ENCODE measurements around the gene LOC128125822.
A peak's percentile ranks its signal among the peaks of the same experiment; 100 is the strongest.
"Not testable (repeated sequence)": the region's sequence is repeated elsewhere in the genome, so short reads cannot be mapped to it uniquely, and the experiment has no call there.

Gene LOC128125822

GRCh38 chr6:63572044-63572746, at the start of gene LOC128125822, which contains the start of gene PTP4A1:
LOC128125822 (plus strand) TSS chr6:63572480.
PTP4A1 (plus strand) TSS chr6:63572480; CDS start chr6:63576881, 4,401 bp downstream.
- H3K4me3 ChIP-seq (ENCODE audit: low read depth, low read length), result peak within 1 kb of the TSS; percentile 96
- DNase-seq (ENCODE audit: extremely low spot score), result peak; percentile 90
- peak within 1 kb of the TSS; percentile 99 for H3K27ac ChIP-seq (ENCODE audit: low read depth)
- under 1% methylated on average over 73 of the region's 73 CpGs for WGBS
- H3K36me3 ChIP-seq (ENCODE audit: insufficient read depth), result no peaks in the 10 kb centered on the region
- H3K4me1 ChIP-seq (ENCODE audit: insufficient read depth), result peaks cover 1% of the 10 kb centered on the region

DNA sequence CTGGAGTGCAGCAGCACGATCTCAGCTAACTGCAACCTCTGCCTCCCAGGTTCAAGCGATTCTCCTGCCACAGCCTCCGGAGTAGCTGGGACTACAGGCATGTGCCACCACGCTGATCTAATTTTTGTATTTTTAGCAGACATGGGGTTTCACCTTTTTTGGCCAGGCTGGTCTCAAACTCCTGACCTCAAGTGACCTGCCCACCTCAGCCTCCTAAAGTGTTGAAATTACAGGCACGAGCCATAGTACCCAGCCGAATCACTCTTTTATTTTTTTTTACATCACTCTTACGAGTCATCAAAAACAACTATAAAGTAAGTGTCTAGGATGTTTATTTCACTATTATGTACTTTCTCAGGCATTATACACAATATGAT, 49.4 kb upstream of the LOC128125822 start:
- 85% methylated on average over 7 of the region's 7 CpGs for WGBS
- H3K4me1 ChIP-seq (ENCODE audit: insufficient read depth); H3K4me3 ChIP-seq (ENCODE audit: low read depth, low read length); H3K36me3 ChIP-seq (ENCODE audit: insufficient read depth); DNase-seq (ENCODE audit: extremely low spot score); H3K27ac ChIP-seq (ENCODE audit: low read depth): not testable (repeated sequence)

DNA sequence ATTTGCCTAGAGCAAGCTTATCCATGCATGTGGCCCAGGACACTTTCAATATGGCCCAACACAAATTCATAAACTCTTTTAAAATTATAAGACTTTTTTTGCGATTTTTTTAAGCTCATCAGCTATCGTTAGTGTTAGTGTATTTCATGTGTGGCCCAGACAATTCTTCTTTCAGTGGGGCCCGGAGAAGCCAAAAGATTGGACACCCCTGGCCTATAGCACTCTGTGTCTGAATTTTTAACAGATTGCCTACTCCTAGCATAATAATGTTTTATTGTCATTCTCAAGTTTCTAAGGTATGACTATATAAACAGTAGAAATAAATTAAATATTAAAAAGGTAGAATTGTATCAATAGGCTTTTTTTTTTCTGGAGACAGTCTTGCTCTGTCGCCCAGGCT, 48.6 kb upstream of the LOC128125822 start:
- no peak for DNase-seq (ENCODE audit: extremely low spot score)
- Histone ChIP-seq H3K36me3 (ENCODE audit: insufficient read depth) (no peaks in the 10 kb centered on the region), H3K27ac (ENCODE audit: low read depth) (no peak overlapping the region), H3K4me1 (ENCODE audit: insufficient read depth) (peaks cover 1% of the 10 kb centered on the region), H3K4me3 (ENCODE audit: low read depth, low read length) (no peak overlapping the region)
- 94% methylated on average over 4 of the region's 4 CpGs for whole genome bisulfite sequencing

GRCh38 chr6:63525186-63525878, 46.9 kb upstream of the LOC128125822 start:
- peaks cover 1% of the 10 kb centered on the region for H3K4me1 ChIP-seq (ENCODE audit: insufficient read depth)
- 79% methylated on average over 7 of the region's 7 CpGs for WGBS
- no peak for DNase-seq (ENCODE audit: extremely low spot score)
- H3K36me3 ChIP-seq (ENCODE audit: insufficient read depth), result no peaks in the 10 kb centered on the region
- H3K27ac ChIP-seq (ENCODE audit: low read depth), result no peak overlapping the region
- H3K4me3 ChIP-seq (ENCODE audit: low read depth, low read length), result no peak overlapping the region

- no peak overlapping the region for H3K4me3 ChIP-seq (ENCODE audit: low read depth, low read length)
- H3K27ac ChIP-seq (ENCODE audit: low read depth), result no peak overlapping the region
- no peaks in the 10 kb centered on the region for H3K36me3 ChIP-seq (ENCODE audit: insufficient read depth)
- DNase-seq (ENCODE audit: extremely low spot score), result no peak
- peaks cover 1% of the 10 kb centered on the region for H3K4me1 ChIP-seq (ENCODE audit: insufficient read depth)
These were observed 45.3 kb upstream of the LOC128125822 start for GRCh38 chr6:63526931-63527330.

GRCh38 chr6:63527658-63528514, 44.4 kb upstream of the LOC128125822 start:
- Histone ChIP-seq H3K27ac (ENCODE audit: low read depth) (no peak overlapping the region), H3K4me1 (ENCODE audit: insufficient read depth) (peaks cover 1% of the 10 kb centered on the region), H3K4me3 (ENCODE audit: low read depth, low read length) (no peak overlapping the region), H3K36me3 (ENCODE audit: insufficient read depth) (no peaks in the 10 kb centered on the region)
- 72% methylated on average over 6 of the region's 6 CpGs for WGBS
- DNase-seq (ENCODE audit: extremely low spot score), result no peak

DNA sequence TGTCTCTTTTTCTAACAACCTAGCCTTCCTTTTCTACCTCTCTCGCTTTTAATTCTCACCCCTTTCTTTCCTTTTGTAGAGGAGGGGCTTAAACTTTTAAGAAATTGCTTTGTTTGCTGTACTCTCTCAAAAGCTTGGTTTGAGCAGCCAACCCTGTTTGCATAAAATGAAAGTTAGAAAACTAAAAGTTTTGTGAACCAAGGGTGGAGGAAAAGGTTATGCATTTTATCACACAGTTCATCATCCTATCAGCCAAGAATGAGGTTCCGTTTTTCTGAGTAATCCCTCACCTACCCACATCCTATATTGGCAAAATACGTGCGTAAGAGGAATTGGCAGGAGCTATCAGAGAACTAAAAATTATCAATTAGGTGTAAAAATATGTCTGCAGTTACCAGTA, 42.8 kb upstream of the LOC128125822 start:
- Histone ChIP-seq H3K4me1 (ENCODE audit: insufficient read depth) (peaks cover 1% of the 10 kb centered on the region), H3K36me3 (ENCODE audit: insufficient read depth) (no peaks in the 10 kb centered on the region), H3K27ac (ENCODE audit: low read depth) (no peak overlapping the region), H3K4me3 (ENCODE audit: low read depth, low read length) (no peak overlapping the region)
- WGBS, result 58% methylated on average over 4 of the region's 4 CpGs
- DNase-seq (ENCODE audit: extremely low spot score), result no peak

- H3K4me1 ChIP-seq (ENCODE audit: insufficient read depth), result peaks cover 1% of the 10 kb centered on the region
- no peak for DNase-seq (ENCODE audit: extremely low spot score)
- WGBS, result 89% methylated on average over 3 of the region's 3 CpGs
- H3K27ac ChIP-seq (ENCODE audit: low read depth), result no peak overlapping the region
- H3K36me3 ChIP-seq (ENCODE audit: insufficient read depth), result no peaks in the 10 kb centered on the region
- no peak overlapping the region for H3K4me3 ChIP-seq (ENCODE audit: low read depth, low read length)
These were observed 42.1 kb upstream of the LOC128125822 start for GRCh38 chr6:63530182-63530581.

DNA sequence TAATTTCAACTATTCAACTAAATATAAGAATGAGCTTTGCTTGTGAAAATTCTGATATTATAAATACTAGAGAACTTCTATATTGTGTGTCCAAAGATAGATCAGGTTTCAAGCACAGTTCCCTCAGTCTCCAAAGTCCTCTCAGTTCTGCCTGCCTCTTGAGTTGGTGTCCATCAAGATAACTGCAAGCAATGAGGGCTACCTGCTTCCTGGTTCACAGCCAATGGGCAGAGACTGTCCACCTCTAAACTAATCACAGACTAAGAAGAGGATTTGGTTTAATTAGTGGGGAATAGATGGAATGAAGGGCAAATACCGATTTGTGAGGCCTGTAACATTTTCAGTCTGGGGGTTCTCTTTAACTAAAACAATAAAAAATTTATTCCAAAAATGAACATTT, 41.3 kb upstream of the LOC128125822 start:
- Histone ChIP-seq H3K4me1 (ENCODE audit: insufficient read depth) (peaks cover 1% of the 10 kb centered on the region), H3K4me3 (ENCODE audit: low read depth, low read length) (no peak overlapping the region), H3K27ac (ENCODE audit: low read depth) (no peak overlapping the region), H3K36me3 (ENCODE audit: insufficient read depth) (no peaks in the 10 kb centered on the region)
- DNase-seq (ENCODE audit: extremely low spot score), result no peak
- 87% methylated on average over 1 of the region's 1 CpG for WGBS

GRCh38 chr6:63533026-63533425, 39.3 kb upstream of the LOC128125822 start:
- H3K4me1 ChIP-seq (ENCODE audit: insufficient read depth), result no peaks in the 10 kb centered on the region
- 85% methylated on average over 3 of the region's 3 CpGs for WGBS
- no peak overlapping the region for H3K27ac ChIP-seq (ENCODE audit: low read depth)
- DNase-seq (ENCODE audit: extremely low spot score), result no peak
- no peak overlapping the region for H3K4me3 ChIP-seq (ENCODE audit: low read depth, low read length)
- no peaks in the 10 kb centered on the region for H3K36me3 ChIP-seq (ENCODE audit: insufficient read depth)

DNA sequence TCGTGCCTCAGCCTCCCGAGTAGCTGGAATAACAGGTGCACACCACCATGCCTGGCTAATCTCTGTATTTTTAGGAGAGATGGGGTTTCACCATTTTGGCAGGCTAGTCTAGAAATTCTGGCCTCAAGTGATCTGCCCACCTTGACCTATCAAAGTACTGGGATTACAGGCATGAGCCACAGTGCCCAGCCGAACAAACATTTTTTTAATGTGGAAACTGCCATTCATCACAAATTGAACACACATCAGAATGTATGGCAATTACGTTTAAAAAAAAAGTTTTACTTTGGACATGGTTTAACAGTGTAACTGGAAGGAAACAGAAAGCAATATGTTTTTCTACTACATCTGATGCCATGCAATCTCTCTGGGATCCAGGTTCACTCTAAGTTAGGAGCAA, 38.3 kb upstream of the LOC128125822 start:
- no peak overlapping the region for H3K4me3 ChIP-seq (ENCODE audit: low read depth, low read length)
- WGBS, result 93% methylated on average over 4 of the region's 4 CpGs
- H3K36me3 ChIP-seq (ENCODE audit: insufficient read depth), result no peaks in the 10 kb centered on the region
- no peak for DNase-seq (ENCODE audit: extremely low spot score)
- no peaks in the 10 kb centered on the region for H3K4me1 ChIP-seq (ENCODE audit: insufficient read depth)
- H3K27ac ChIP-seq (ENCODE audit: low read depth), result no peak overlapping the region

GRCh38 chr6:63537201-63537958, 34.9 kb upstream of the LOC128125822 start:
- 53% methylated on average over 9 of the region's 9 CpGs for WGBS
- DNase-seq (ENCODE audit: extremely low spot score), result no peak
- H3K27ac ChIP-seq (ENCODE audit: low read depth), result no peak overlapping the region
- no peaks in the 10 kb centered on the region for H3K36me3 ChIP-seq (ENCODE audit: insufficient read depth)
- no peaks in the 10 kb centered on the region for H3K4me1 ChIP-seq (ENCODE audit: insufficient read depth)
- no peak overlapping the region for H3K4me3 ChIP-seq (ENCODE audit: low read depth, low read length)

- no peak for DNase-seq (ENCODE audit: extremely low spot score)
- Histone ChIP-seq H3K4me3 (ENCODE audit: low read depth, low read length) (no peak overlapping the region), H3K27ac (ENCODE audit: low read depth) (no peak overlapping the region), H3K36me3 (ENCODE audit: insufficient read depth) (no peaks in the 10 kb centered on the region), H3K4me1 (ENCODE audit: insufficient read depth) (no peaks in the 10 kb centered on the region)
These were observed 34.4 kb upstream of the LOC128125822 start for GRCh38 chr6:63537959-63538300.
